ENCODE data around the gene CCBE1.

Gene CCBE1

DNA sequence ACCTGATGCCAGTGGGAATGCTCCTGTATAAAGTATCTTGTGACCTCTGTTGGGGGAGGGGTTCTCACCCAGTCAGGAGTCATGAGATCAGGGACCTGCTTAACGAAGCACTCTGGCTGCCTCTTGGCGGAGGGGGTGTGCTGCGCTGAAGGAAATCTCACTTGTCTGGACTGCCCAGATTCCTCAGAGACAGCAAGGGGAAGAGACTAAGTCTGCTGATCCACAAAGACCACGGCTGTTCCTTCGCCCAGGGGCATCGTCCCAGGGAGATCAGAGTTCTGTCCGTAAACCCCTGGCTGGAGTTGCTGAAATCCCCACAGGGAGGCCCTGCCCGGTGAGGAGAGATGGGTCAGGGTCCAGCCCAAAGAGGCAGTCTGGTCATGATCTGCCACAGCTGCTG lies 168.4 kb downstream of the CCBE1 start:
- no peak for TF ChIP-seq SIN3A (IDR thresholded peaks at IDR 0.05; ENCODE audit: borderline replicate concordance, insufficient read depth, low read length)
- TF ChIP-seq REST (IDR thresholded peaks at IDR 0.05; ENCODE audit: insufficient read depth in 1 of 2, low read depth in 2 of 2, low read length in 2 of 2), result no peak
- no peak for TF ChIP-seq TAF1 (IDR thresholded peaks at IDR 0.05; ENCODE audit: borderline replicate concordance, insufficient read depth, low read length)
- TF ChIP-seq POLR2AphosphoS5 (IDR thresholded peaks at IDR 0.05; ENCODE audit: low read depth, low read length), result no peak
- TF ChIP-seq FOXP2 (optimal IDR thresholded peaks at IDR 0.05; ENCODE audit: borderline replicate concordance, extremely low read depth, extremely low read length, insufficient read depth), result no peak

DNA sequence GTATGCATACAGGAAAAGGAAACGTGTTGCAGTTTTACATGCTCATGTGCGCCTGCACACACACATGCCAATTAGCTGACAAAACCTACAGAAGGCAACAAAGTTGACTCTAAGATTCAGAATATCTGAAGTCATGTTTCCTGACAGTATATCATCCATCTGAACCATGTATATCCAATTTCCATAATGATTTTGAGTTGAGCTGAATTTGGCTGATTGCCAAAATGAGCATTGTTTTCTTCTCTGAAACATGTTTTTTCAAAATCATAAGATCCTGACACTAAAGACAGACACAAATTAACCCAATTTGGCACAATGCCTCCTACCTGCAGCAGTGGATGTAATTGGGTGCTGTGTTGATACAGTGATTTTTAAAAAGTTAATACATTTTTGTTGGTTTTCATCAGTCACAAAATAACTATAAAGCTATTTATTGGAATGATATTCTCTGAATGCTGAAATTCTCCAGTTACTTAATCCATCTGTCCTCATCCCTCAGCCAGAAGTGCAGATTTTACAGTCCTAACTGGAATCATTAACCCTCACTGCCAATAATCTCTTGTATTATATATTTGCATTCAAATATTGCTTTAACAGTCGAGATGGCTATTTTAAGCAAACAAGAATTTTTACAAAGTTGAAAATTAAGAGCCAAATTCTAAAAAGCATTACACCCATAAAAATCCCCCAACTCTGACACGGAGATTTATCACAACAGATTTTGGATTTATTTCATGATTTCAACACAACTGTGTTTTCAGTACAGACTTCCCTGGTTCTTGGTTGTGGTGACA lies 176.5 kb downstream of the CCBE1 start:
- no peak for TF ChIP-seq REST (IDR thresholded peaks at IDR 0.05; ENCODE audit: insufficient read depth in 1 of 2, low read depth in 2 of 2, low read length in 2 of 2)
- no peak for TF ChIP-seq POLR2AphosphoS5 (IDR thresholded peaks at IDR 0.05; ENCODE audit: low read depth, low read length)
- no peak for TF ChIP-seq TAF1 (IDR thresholded peaks at IDR 0.05; ENCODE audit: borderline replicate concordance, insufficient read depth, low read length)
- TF ChIP-seq FOXP2 (optimal IDR thresholded peaks at IDR 0.05; ENCODE audit: borderline replicate concordance, extremely low read depth, extremely low read length, insufficient read depth), result no peak
- TF ChIP-seq SIN3A (IDR thresholded peaks at IDR 0.05; ENCODE audit: borderline replicate concordance, insufficient read depth, low read length), result no peak

DNA sequence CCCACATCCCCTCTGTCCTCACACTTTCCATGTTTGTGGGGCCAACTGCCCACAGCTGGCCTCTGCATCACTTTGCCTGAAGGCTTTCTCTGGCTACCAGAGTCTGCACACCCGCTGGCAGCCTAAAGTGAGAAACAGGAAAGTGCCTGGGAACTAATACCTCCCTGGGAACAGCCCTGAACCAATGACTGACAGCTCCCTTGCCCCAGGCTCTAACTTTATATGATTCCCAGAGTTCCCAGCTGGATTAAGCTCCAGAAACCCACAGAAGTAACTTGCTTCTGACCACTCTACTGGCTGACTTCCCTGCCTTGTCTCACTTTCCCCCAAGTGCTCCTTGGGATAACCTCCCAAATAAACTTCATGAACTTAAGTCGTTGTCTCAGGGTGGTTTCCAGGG lies 178.5 kb downstream of the CCBE1 start:
- TF ChIP-seq POLR2AphosphoS5 (IDR thresholded peaks at IDR 0.05; ENCODE audit: low read depth, low read length) (no peak), REST (IDR thresholded peaks at IDR 0.05; ENCODE audit: insufficient read depth in 1 of 2, low read depth in 2 of 2, low read length in 2 of 2) (no peak), SIN3A (IDR thresholded peaks at IDR 0.05; ENCODE audit: borderline replicate concordance, insufficient read depth, low read length) (no peak), FOXP2 (optimal IDR thresholded peaks at IDR 0.05; ENCODE audit: borderline replicate concordance, extremely low read depth, extremely low read length, insufficient read depth) (no peak), TAF1 (IDR thresholded peaks at IDR 0.05; ENCODE audit: borderline replicate concordance, insufficient read depth, low read length) (no peak)

GRCh38 chr18:59517446-59518165 lies 179.6 kb downstream of the CCBE1 start:
- TF ChIP-seq POLR2AphosphoS5 (IDR thresholded peaks at IDR 0.05; ENCODE audit: low read depth, low read length) (no peak), SIN3A (IDR thresholded peaks at IDR 0.05; ENCODE audit: borderline replicate concordance, insufficient read depth, low read length) (no peak), REST (IDR thresholded peaks at IDR 0.05; ENCODE audit: insufficient read depth in 1 of 2, low read depth in 2 of 2, low read length in 2 of 2) (peak; percentile 81 to 96)

All from PFSK-1 (cell line).